Upper lobe of left lung (tissue), 6 donors: Measurements from ENCODE around the gene MAP4K1. TPM values are rescaled to one million over a fixed set of nuclear protein-coding genes. Genes with fewer than 3 reads are reported as not detected.

Experiments
- ATAC-seq, 2 donors: fragments of 200-7000 bp; cut with Tn5 transposase; one replicate each; pipeline ENCODE4 v1.9.1; 2022; ENCODE audit warnings: mild to moderate bottlenecking in 2 of 2, moderate library complexity in 2 of 2; ENCODE audit not compliant: low FRiP score in 2 of 2
- DNase-seq, 2 donors: peaks; one replicate each; pipeline ENCODE4 v3.0.0-alpha.2; 2019 to 2020
- H3K27ac ChIP-seq, 4 donors: fragments of 200-600 bp; sonication (generic); one replicate each; pipeline ENCODE4 v1.5.1; 2016 to 2019
- H3K27me3 ChIP-seq, 4 donors: fragments of 200-600 bp; sonication (generic); one replicate each; pipeline ENCODE4 v1.5.1; 2017 to 2019
- H3K36me3 ChIP-seq, 4 donors: fragments of 200-600 bp; sonication (generic); one replicate each; pipeline ENCODE4 v1.5.1; 2016 to 2019
- H3K4me1 ChIP-seq, 4 donors: fragments of 200-600 bp; sonication (generic); one replicate each; pipeline ENCODE4 v1.5.1; 2018 to 2019
- H3K4me3 ChIP-seq, 4 donors: fragments of 200-600 bp; sonication (generic); one replicate each; pipeline ENCODE4 v1.5.1; 2017 to 2019; ENCODE audit warnings: mild to moderate bottlenecking in 2 of 4, moderate library complexity in 1 of 4
- H3K9me3 ChIP-seq, 4 donors: fragments of 200-600 bp; sonication (generic); one replicate each; pipeline ENCODE4 v1.5.1; 2018 to 2019
- CTCF ChIP-seq, 6 experiments: fragments of 450-650 bp in 4 of 6; fragments of 200-600 bp in 2 of 6; sonication (generic) in 2 of 6; IDR thresholded peaks; one replicate each; pipeline ENCODE4 v1.5.1; 2016 to 2019; ENCODE audit warnings: antibody characterized with exemption in 6 of 6
- EP300 ChIP-seq, 4 donors: sonication (generic); formaldehyde crosslinking; IDR thresholded peaks; one replicate each; pipeline ENCODE4 v1.5.1; 2017; ENCODE audit warnings: antibody characterized with exemption in 4 of 4, control low read depth in 2 of 4
- POLR2A ChIP-seq, 4 donors: fragments of 450-650 bp; IDR thresholded peaks; one replicate each; pipeline ENCODE4 v1.5.1; 2016 to 2017; ENCODE audit warnings: antibody characterized with exemption in 4 of 4, mild to moderate bottlenecking in 2 of 4
- POLR2AphosphoS5 ChIP-seq, 2 donors: sonication (generic); formaldehyde crosslinking; IDR thresholded peaks; one replicate each; pipeline ENCODE4 v1.5.1; 2017; ENCODE audit warnings: antibody characterized with exemption in 2 of 2
- WGBS, 2 donors: methylation state at CpG; one replicate each; pipeline ENCODE4 v1.1.5; 2017 to 2018; 5-methylcytosine and 5-hydroxymethylcytosine counted together
- total RNA-seq, 6 donors: library from RNA; depleted of rRNA in 4 of 6; stranded (reverse); fragments of >200 nt in 4 of 6; gene quantifications; one replicate each; pipeline versions ENCODE4 v1.1.0 to v1.2.1, GENCODE V29; 2016 to 2021
- donor health status: DM: no; HTN: no; CAD: no; lungs with moderate emphysema.
- donor health status: DM: no; HTN: yes; CAD: no; lungs with severe emphysema.

The MAP4K1 gene
- total RNA-seq, 6 donors from 2014 or later: 6.2 to 28.3 (median 9.9) TPM

- Histone ChIP-seq H3K4me1 (peaks cover 98 to 100% (median 100%) of the 10 kb centered on the region in 4 donors), H3K27me3 (no peaks in the 10 kb centered on the region), H3K36me3 (peaks cover 0 to 9% (median 0%) of the 10 kb centered on the region in 4 donors), H3K9me3 (no peaks in the 10 kb centered on the region), H3K4me3 (peak overlapping the region in 1 of 4 donors; percentile 1), H3K27ac (peak overlapping the region; percentile 87 to 97 (median 94))
- TF ChIP-seq POLR2AphosphoS5 (IDR thresholded peaks at IDR 0.05): no peak
- no peak for TF ChIP-seq POLR2A (IDR thresholded peaks at IDR 0.05)
- no peak for TF ChIP-seq EP300 (IDR thresholded peaks at IDR 0.05)
- TF ChIP-seq CTCF (IDR thresholded peaks at IDR 0.05): no peak
- DNase-seq (no peak), ATAC-seq (no peak)
- 32 to 37% methylated on average over 4 to 7 of the region's 7 CpGs for WGBS, 2 donors
Observed at GRCh38 chr19:38664503-38665211, 46.9 kb upstream of the MAP4K1 start.

GRCh38 chr19:38663957-38664502 is 46.3 kb upstream of the MAP4K1 start:
- Histone ChIP-seq H3K27me3 (no peaks in the 10 kb centered on the region), H3K4me3 (no peak overlapping the region), H3K9me3 (no peaks in the 10 kb centered on the region), H3K36me3 (peaks cover 0 to 9% (median 0%) of the 10 kb centered on the region in 4 donors), H3K4me1 (peaks cover 98 to 100% (median 100%) of the 10 kb centered on the region in 4 donors), H3K27ac (peak overlapping the region; percentile 87 to 97 (median 94))
- peak in 1 of 2 donors; percentile 9 for ATAC-seq
- TF ChIP-seq POLR2AphosphoS5 (IDR thresholded peaks at IDR 0.05) (peak; percentile 59 to 67), CTCF (IDR thresholded peaks at IDR 0.05) (no peak), EP300 (IDR thresholded peaks at IDR 0.05) (peak in 2 of 4 donors; percentile 26 to 64)
- 29 to 43% methylated on average over 8 to 19 of the region's 19 CpGs for WGBS, 2 donors
- peak; percentile 57 to 70 for DNase-seq

DNA sequence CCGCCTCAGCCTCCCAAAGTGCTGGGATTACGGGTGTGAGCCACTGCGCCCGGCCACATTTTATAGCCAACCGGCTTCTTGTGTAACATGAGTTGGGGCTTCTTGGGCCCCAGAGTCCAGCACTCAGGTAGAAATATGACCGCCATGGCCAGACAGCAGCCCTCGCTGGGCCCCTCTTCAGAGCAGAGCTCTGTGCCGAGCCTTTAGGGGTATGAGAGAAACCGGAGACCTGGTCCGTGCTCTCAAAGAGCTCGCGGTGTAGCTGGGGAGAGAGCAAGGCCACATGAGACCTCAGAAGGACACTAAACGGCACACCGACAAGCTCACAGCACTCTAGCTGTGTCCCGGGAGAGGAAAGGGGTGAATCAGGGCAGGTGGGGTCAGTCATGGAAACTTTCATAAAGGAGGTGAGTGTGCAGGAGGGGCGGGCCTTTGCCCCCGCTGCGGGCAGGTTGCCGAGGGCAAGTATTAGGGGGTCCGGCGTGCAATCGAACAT is 45.5 kb upstream of the MAP4K1 start:
- Histone ChIP-seq H3K4me1 (peaks cover 96 to 100% (median 98%) of the 10 kb centered on the region in 4 donors), H3K9me3 (no peaks in the 10 kb centered on the region), H3K36me3 (peaks cover 0 to 9% (median 0%) of the 10 kb centered on the region in 4 donors), H3K4me3 (no peak overlapping the region), H3K27ac (peak overlapping the region; percentile 87 to 97 (median 94)), H3K27me3 (no peaks in the 10 kb centered on the region)
- WGBS, 2 donors: 74 to 77% methylated on average over 16 to 20 of the region's 22 CpGs
- ATAC-seq (no peak), DNase-seq (no peak)
- TF ChIP-seq POLR2A (IDR thresholded peaks at IDR 0.05) (no peak), POLR2AphosphoS5 (IDR thresholded peaks at IDR 0.05) (no peak), CTCF (IDR thresholded peaks at IDR 0.05) (no peak), EP300 (IDR thresholded peaks at IDR 0.05) (no peak)

DNA sequence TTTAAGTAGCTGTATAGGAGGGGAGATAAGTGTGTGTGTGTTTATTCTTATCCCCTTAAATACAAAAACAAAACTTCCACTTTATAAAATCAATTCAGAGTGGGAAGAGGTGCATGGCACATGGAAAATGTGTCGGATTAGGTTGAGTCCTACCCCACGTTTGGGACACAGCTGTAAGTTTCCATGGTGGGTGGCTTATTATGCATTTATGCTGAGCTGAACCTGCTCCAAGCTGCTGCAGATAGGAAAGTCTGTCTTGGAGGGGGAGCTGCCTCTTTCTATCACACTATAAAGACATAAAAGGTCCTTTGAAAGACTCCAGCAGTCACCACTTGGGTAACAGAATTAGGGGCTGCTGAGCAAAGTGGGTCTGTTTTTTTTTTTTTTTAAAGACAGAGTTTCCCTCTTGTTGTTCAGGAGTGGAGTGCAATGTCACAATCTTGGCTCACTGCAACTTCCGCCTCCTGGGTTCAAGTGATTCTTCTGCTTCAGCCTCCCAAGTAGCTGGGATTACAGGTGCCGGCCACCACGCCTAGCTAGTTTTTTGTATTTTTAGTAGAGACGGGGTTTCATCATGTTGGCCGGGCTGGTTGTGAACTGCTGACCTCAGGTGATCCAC is 44.9 kb upstream of the MAP4K1 start:
- no peak for ATAC-seq
- Histone ChIP-seq H3K27me3 (no peaks in the 10 kb centered on the region), H3K9me3 (no peaks in the 10 kb centered on the region), H3K4me1 (peaks cover 96 to 100% (median 98%) of the 10 kb centered on the region in 4 donors), H3K36me3 (peaks cover 0 to 13% (median 0%) of the 10 kb centered on the region in 4 donors), H3K27ac (peak overlapping the region; percentile 87 to 97 (median 94)), H3K4me3 (no peak overlapping the region)
- TF ChIP-seq CTCF (IDR thresholded peaks at IDR 0.05): no peak
- TF ChIP-seq EP300 (IDR thresholded peaks at IDR 0.05): no peak
- no peak for TF ChIP-seq POLR2AphosphoS5 (IDR thresholded peaks at IDR 0.05)
- no peak for TF ChIP-seq POLR2A (IDR thresholded peaks at IDR 0.05)
- peak in 1 of 2 donors; percentile 56 for DNase-seq
- WGBS, 2 donors: 37 to 45% methylated on average over 7 of the region's 7 CpGs
